ENCODE results near the gene SIN3A. TPM values are rescaled to one million over a fixed set of nuclear protein-coding genes. Genes with fewer than 3 reads are reported as not detected.

The SIN3A gene
- total and polyA plus RNA-seq, 10 donors, result 8.2 to 90.2 (median 79.7) TPM

GRCh38 chr15:75452364-75452864, 924 bp upstream of the SIN3A start:
- no peaks in the 10 kb centered on the region for H3K27me3 ChIP-seq (replicated peaks in 1 of 7)
- TF ChIP-seq POLR2A (IDR thresholded peaks at IDR 0.05) (no peak), CTCF (IDR thresholded peaks at IDR 0.05 in 8 of 11, conservative IDR thresholded peaks at IDR 0.05 in 3 of 11) (peak in 1 of 11 experiments; percentile 16), POLR2AphosphoS5 (IDR thresholded peaks at IDR 0.05) (no peak)
- WGBS, 5 donors, result 0% methylated on average over 16 of the region's 16 CpGs
- peaks cover 0 to 4% (median 0%) of the 10 kb centered on the region in 6 donors for H3K36me3 ChIP-seq
- H3K27ac ChIP-seq, result peak overlapping the region; percentile 95 to 99 (median 98)
- H3K9me3 ChIP-seq, result no peaks in the 10 kb centered on the region
- intact Hi-C loops (cut with DNase I; ENCODE audit: low total_unique reads), result loop anchor here (10.0 kb wide), 1 partner anchor 78 kb away; no protein-coding TSS in a partner anchor
- peak overlapping the region; percentile 49 to 99 (median 92) for H3K4me3 ChIP-seq
- H3K4me1 ChIP-seq, result peaks cover 19 to 65% (median 49%) of the 10 kb centered on the region in 6 donors
- DNase-seq, result peak; percentile 94

- peaks cover 25 to 65% (median 51%) of the 10 kb centered on the region in 6 donors for H3K4me1 ChIP-seq
- TF ChIP-seq POLR2A (IDR thresholded peaks at IDR 0.05) (no peak), POLR2AphosphoS5 (IDR thresholded peaks at IDR 0.05) (no peak), CTCF (IDR thresholded peaks at IDR 0.05 in 8 of 11, conservative IDR thresholded peaks at IDR 0.05 in 3 of 11) (no peak)
- 0 to 1% (median 1%) methylated on average over 24 to 44 of the region's 45 CpGs for WGBS, 5 donors
- peaks cover 0 to 10% (median 0%) of the 10 kb centered on the region in 6 donors for H3K36me3 ChIP-seq
- peak; percentile 96 for DNase-seq
- H3K27me3 ChIP-seq (replicated peaks in 1 of 7), result no peaks in the 10 kb centered on the region
- peak overlapping the region; percentile 93 to 99 (median 98) for H3K27ac ChIP-seq
- no peaks in the 10 kb centered on the region for H3K9me3 ChIP-seq
- H3K4me3 ChIP-seq, result peak overlapping the region; percentile 75 to 93 (median 87)
- intact Hi-C loops (cut with DNase I; ENCODE audit: low total_unique reads), result loop anchor here (10.0 kb wide), 1 partner anchor 76 kb away; no protein-coding TSS in a partner anchor
Measured at GRCh38 chr15:75451202-75451673, 252 bp downstream of the SIN3A start.

DNA sequence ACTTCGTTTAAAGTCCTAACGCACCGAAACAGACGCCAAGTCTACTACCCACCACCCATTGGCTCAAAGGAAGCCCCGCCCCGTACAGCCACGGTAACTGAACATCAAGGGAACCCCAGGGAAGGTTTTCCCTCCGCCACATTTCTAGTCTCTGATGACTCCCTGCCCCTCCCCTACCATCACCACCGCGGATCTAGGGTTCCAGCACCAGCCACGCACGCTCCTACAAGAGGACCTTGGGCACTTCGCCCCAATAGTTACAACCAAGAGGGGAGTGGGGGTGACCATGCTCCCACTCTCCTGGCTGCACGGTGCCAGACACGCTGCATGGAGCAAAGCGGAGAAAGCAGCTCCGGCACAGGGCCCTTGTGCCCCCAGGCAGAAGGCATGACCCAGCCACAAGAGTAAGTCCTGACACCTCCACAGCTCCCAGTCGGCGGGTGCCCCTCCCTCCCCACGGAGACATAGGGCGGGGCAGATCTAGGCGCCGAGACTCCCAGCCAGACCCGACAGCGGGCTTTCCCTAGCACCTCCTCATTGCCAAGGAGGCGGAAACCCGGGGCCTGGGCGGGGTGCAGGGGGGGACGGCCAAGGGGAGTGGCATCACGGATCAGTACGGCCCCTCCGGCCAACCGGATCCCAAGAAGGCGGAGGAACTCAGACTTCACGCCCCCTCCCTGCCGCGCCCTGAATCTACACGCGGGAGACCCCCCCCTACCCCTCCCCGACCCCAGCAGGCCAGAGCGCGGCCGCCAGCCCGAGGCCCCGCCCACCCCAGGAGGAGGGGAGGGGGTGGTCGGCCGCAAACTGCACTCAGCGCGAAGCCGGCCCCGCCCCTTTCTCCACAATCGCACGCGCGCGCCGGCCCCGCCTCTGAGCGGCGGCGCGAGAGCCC, 936 bp downstream of the SIN3A start:
- Histone ChIP-seq H3K27ac (peak overlapping the region; percentile 93 to 99 (median 98)), H3K36me3 (peaks cover 0 to 10% (median 0%) of the 10 kb centered on the region in 6 donors), H3K27me3 (replicated peaks in 1 of 7) (no peaks in the 10 kb centered on the region), H3K4me1 (peaks cover 27 to 70% (median 56%) of the 10 kb centered on the region in 6 donors), H3K9me3 (no peaks in the 10 kb centered on the region), H3K4me3 (peak overlapping the region; percentile 75 to 93 (median 87))
- WGBS, 5 donors, result 0 to 2% (median 1%) methylated on average over 32 to 62 of the region's 62 CpGs
- DNase-seq, result peak; percentile 100
- TF ChIP-seq POLR2A (IDR thresholded peaks at IDR 0.05) (no peak), CTCF (IDR thresholded peaks at IDR 0.05 in 8 of 11, conservative IDR thresholded peaks at IDR 0.05 in 3 of 11) (peak in 5 of 11 experiments; percentile 21 to 55 (median 37)), POLR2AphosphoS5 (IDR thresholded peaks at IDR 0.05) (peak; percentile 38 to 77 (median 74))
- intact Hi-C loops (cut with DNase I; ENCODE audit: low total_unique reads), result loop anchor here (10.0 kb wide), 1 partner anchor 76 kb away; no protein-coding TSS in a partner anchor

Data from spleen (tissue), 11 donors.